Panc1 (cell line): Measurements from ENCODE around the gene EMX1. TPM values are rescaled to one million over a fixed set of nuclear protein-coding genes. Genes with fewer than 3 reads are reported as not detected.

Experiments
- ATAC-seq: fragments of 200-7000 bp; cut with Tn5 transposase; 2 replicates; pipeline ENCODE4 v1.9.1; 2020; ENCODE audit warnings: mild to moderate bottlenecking, moderate library complexity
- BruUV-seq: library from RNA; stranded (reverse); fragments of 400-500 nt; replicated peaks from 2 replicates; lab custom pipeline; 2021; lab: Mats Ljungman, UMichigan
- CTCF ChIA-PET: fragments of 300-600 bp; sonication (Branson Sonifier 250); formaldehyde crosslinking; loops from one replicate; lab custom pipeline; 2022; ENCODE audit warnings: antibody characterized with exemption; lab: Charles Lee
- POLR2A ChIA-PET: fragments of 300-600 bp; sonication (Branson Sonifier 250); formaldehyde crosslinking; loops from one replicate; lab custom pipeline; 2022; ENCODE audit warnings: antibody characterized with exemption; lab: Charles Lee
- DNase-seq: peaks from one replicate; pipeline ENCODE4 v3.0.0-alpha.2; 2010; ENCODE audit warnings: low read depth, low spot score
- H3K27ac ChIP-seq: 2 replicates; pipeline ENCODE4 v1.5.1; 2011; ENCODE audit warnings: mild to moderate bottlenecking, low read length, inconsistent platforms
- H3K27me3 ChIP-seq: fragments of 200-500 bp; sonication (Bioruptor generic); 2 replicates; pipeline ENCODE4 v1.6.0; 2014; ENCODE audit warnings: low read length, inconsistent platforms; ENCODE audit not compliant: control insufficient read depth, insufficient read depth
- H3K36me3 ChIP-seq: fragments of 200-500 bp; sonication (Bioruptor generic); 2 replicates; pipeline ENCODE4 v1.5.1; 2014; ENCODE audit warnings: inconsistent platforms, mild to moderate bottlenecking, low read length, moderate library complexity; ENCODE audit not compliant: control insufficient read depth, insufficient read depth
- H3K4me1 ChIP-seq: 2 replicates; pipeline ENCODE4 v1.5.1; 2011; ENCODE audit warnings: inconsistent platforms, mild to moderate bottlenecking, low read length, moderate library complexity; ENCODE audit not compliant: control insufficient read depth, insufficient read depth
- H3K4me3 ChIP-seq, 2 experiments: 2 replicates each; pipeline ENCODE4 v1.5.1; 2011 to 2012; ENCODE audit warnings: low read depth in 2 of 2, low read length in 2 of 2, mild to moderate bottlenecking in 2 of 2, inconsistent platforms in 1 of 2, moderate library complexity in 1 of 2
- H3K9me3 ChIP-seq: fragments of 200-500 bp; sonication (Bioruptor generic); 2 replicates; pipeline ENCODE4 v1.5.1; 2014; ENCODE audit warnings: low read depth, mild to moderate bottlenecking, inconsistent platforms, low read length, moderate library complexity; ENCODE audit not compliant: control insufficient read depth, insufficient read depth
- CTCF ChIP-seq: fragments of 450-650 bp; IDR thresholded peaks from 2 replicates; pipeline ENCODE4 v1.5.1; 2017; ENCODE audit warnings: mild to moderate bottlenecking
- POLR2AphosphoS5 ChIP-seq: IDR thresholded peaks from 2 replicates; pipeline ENCODE4 v1.6.1; 2012; ENCODE audit warnings: mild to moderate bottlenecking, low read depth, low read length, moderate library complexity
- SIN3A ChIP-seq: IDR thresholded peaks from 2 replicates; pipeline ENCODE4 v1.6.1; 2012; ENCODE audit warnings: low read depth, mild to moderate bottlenecking, low read length, moderate library complexity, borderline replicate concordance; ENCODE audit not compliant: insufficient read depth
- TCF7L2 ChIP-seq: IDR thresholded peaks from 2 replicates; pipeline ENCODE4 v1.6.1; 2011; ENCODE audit warnings: mild to moderate bottlenecking, low read depth, low read length, inconsistent platforms
- in situ Hi-C: cut with HindIII; loops from 2 replicates; pipeline ENCODE4 v1.10.0; 2016; ENCODE audit warnings: low sequenced_read_pairs, low pct_unique_long_range_greater_than_20kb
- intact Hi-C: fragments of 100-400 bp; cut with micrococcal nuclease; formaldehyde crosslinking; loops from one replicate; pipeline ENCODE4 v1.10.0; 2022; ENCODE audit not compliant: unreplicated experiment
- total RNA-seq: library from RNA; stranded (reverse); gene quantifications from one replicate; pipeline ENCODE4 v1.2.1, GENCODE V29; 2021; ENCODE audit not compliant: unreplicated experiment
- TF ChIP-seq, protein P1 (sequence below), 2 experiments: IDR thresholded peaks; 2 replicates each; pipeline ENCODE4 v1.6.1; 2011 to 2012; ENCODE audit warnings: low read depth in 2 of 2, control low read depth in 1 of 2, low read length in 1 of 2, mild to moderate bottlenecking in 1 of 2, moderate library complexity in 1 of 2; ENCODE audit not compliant: insufficient read depth in 1 of 2

Gene EMX1
- total RNA-seq, 1 experiment from 2014 or later: 0.36 TPM

GRCh38 chr2:72914589-72915319 lies 2.6 kb upstream of the EMX1 start:
- no peak for ATAC-seq
- POLR2A ChIA-PET: no interaction called here
- intact Hi-C loops: no loop called here
- Histone ChIP-seq H3K36me3 (no peaks in the 10 kb centered on the region; the same call in 1 of the 2 replicates), H3K27ac (no peak overlapping the region), H3K4me3 (no peak overlapping the region), H3K4me1 (peaks cover 9% of the 10 kb centered on the region), H3K27me3 (peaks cover 52% of the 10 kb centered on the region), H3K9me3 (no peaks in the 10 kb centered on the region)
- BruUV-seq: no TSS peak
- CTCF ChIA-PET: no interaction called here
- in situ Hi-C loops: no loop called here
- DNase-seq: no peak
- no peak for TF ChIP-seq POLR2AphosphoS5
- no peak for TF ChIP-seq TCF7L2
- TF ChIP-seq CTCF: no peak
- no peak for TF ChIP-seq SIN3A
- TF ChIP-seq, protein P1, sequence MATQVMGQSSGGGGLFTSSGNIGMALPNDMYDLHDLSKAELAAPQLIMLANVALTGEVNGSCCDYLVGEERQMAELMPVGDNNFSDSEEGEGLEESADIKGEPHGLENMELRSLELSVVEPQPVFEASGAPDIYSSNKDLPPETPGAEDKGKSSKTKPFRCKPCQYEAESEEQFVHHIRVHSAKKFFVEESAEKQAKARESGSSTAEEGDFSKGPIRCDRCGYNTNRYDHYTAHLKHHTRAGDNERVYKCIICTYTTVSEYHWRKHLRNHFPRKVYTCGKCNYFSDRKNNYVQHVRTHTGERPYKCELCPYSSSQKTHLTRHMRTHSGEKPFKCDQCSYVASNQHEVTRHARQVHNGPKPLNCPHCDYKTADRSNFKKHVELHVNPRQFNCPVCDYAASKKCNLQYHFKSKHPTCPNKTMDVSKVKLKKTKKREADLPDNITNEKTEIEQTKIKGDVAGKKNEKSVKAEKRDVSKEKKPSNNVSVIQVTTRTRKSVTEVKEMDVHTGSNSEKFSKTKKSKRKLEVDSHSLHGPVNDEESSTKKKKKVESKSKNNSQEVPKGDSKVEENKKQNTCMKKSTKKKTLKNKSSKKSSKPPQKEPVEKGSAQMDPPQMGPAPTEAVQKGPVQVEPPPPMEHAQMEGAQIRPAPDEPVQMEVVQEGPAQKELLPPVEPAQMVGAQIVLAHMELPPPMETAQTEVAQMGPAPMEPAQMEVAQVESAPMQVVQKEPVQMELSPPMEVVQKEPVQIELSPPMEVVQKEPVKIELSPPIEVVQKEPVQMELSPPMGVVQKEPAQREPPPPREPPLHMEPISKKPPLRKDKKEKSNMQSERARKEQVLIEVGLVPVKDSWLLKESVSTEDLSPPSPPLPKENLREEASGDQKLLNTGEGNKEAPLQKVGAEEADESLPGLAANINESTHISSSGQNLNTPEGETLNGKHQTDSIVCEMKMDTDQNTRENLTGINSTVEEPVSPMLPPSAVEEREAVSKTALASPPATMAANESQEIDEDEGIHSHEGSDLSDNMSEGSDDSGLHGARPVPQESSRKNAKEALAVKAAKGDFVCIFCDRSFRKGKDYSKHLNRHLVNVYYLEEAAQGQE (IDR thresholded peaks at IDR 0.05; ENCODE audit: insufficient read depth in 1 of 2, low read depth in 2 of 2, low read length in 1 of 2): no peak

GRCh38 chr2:72915320-72915906 lies 1.9 kb upstream of the EMX1 start:
- peaks cover 48% of the 10 kb centered on the region for H3K27me3 ChIP-seq
- in situ Hi-C loops: no loop called here
- no TSS peak for BruUV-seq
- ChIA-PET CTCF (no interaction called here), POLR2A (no interaction called here)
- H3K36me3 ChIP-seq: no peaks in the 10 kb centered on the region; the same call in 1 of the 2 replicates
- no peak for DNase-seq
- H3K4me1 ChIP-seq: peaks cover 9% of the 10 kb centered on the region
- ATAC-seq: no peak
- H3K9me3 ChIP-seq: no peaks in the 10 kb centered on the region
- peak overlapping the region; percentile 35 to 55 for H3K4me3 ChIP-seq
- H3K27ac ChIP-seq: no peak overlapping the region
- TF ChIP-seq SIN3A (no peak), POLR2AphosphoS5 (no peak), CTCF (no peak), TCF7L2 (no peak)
- TF ChIP-seq, protein P1 (IDR thresholded peaks at IDR 0.05; ENCODE audit: insufficient read depth in 1 of 2, low read depth in 2 of 2, low read length in 1 of 2): no peak
- intact Hi-C loops: no loop called here
